ENCODE results near the gene KIF24.
"Not testable (repeated sequence)": the region's sequence is repeated elsewhere in the genome, so short reads cannot be mapped to it uniquely, and the experiment has no call there.

The KIF24 gene

GRCh38 chr9:34318163-34318790 is 10.8 kb downstream of the KIF24 start:
- H3K27ac ChIP-seq = no peak overlapping the region
- no peak for TF ChIP-seq ZFX (IDR thresholded peaks at IDR 0.05)
- TF ChIP-seq CTCF (conservative IDR thresholded peaks at IDR 0.05) = no peak

- TF ChIP-seq ZFX (IDR thresholded peaks at IDR 0.05) (no peak), CTCF (conservative IDR thresholded peaks at IDR 0.05) (no peak)
These were observed 11.6 kb downstream of the KIF24 start for GRCh38 chr9:34317436-34317835.

GRCh38 chr9:34311499-34312185 is 17.4 kb downstream of the KIF24 start:
- no peak overlapping the region for H3K27ac ChIP-seq
- TF ChIP-seq CTCF (conservative IDR thresholded peaks at IDR 0.05) = no peak
- TF ChIP-seq ZFX (IDR thresholded peaks at IDR 0.05) = no peak

More at GRCh38 chr9:34317436-34317835, 11.6 kb downstream of the KIF24 start:
- no peak overlapping the region for H3K27ac ChIP-seq

- TF ChIP-seq ZFX (IDR thresholded peaks at IDR 0.05) = no peak
These were observed 18.9 kb downstream of the KIF24 start for GRCh38 chr9:34310215-34310614.

GRCh38 chr9:34308316-34308715 is 20.8 kb downstream of the KIF24 start:
- H3K27ac ChIP-seq = not testable (repeated sequence)

More at GRCh38 chr9:34310215-34310614, 18.9 kb downstream of the KIF24 start:
- H3K27ac ChIP-seq = no peak overlapping the region

- not testable (repeated sequence) for H3K27ac ChIP-seq
These were observed 28.0 kb downstream of the KIF24 start for GRCh38 chr9:34301064-34301463.

- H3K27ac ChIP-seq = no peak overlapping the region
- TF ChIP-seq ZFX (IDR thresholded peaks at IDR 0.05) = no peak
- no peak for TF ChIP-seq CTCF (conservative IDR thresholded peaks at IDR 0.05)
These were observed 36.5 kb downstream of the KIF24 start for GRCh38 chr9:34292552-34292951.

- TF ChIP-seq ZFX (IDR thresholded peaks at IDR 0.05) (no peak), CTCF (conservative IDR thresholded peaks at IDR 0.05) (no peak)
- no peak overlapping the region for H3K27ac ChIP-seq
These were observed 37.6 kb downstream of the KIF24 start for GRCh38 chr9:34291423-34291822.

GRCh38 chr9:34291023-34291422 is 38.0 kb downstream of the KIF24 start:
- TF ChIP-seq CTCF (conservative IDR thresholded peaks at IDR 0.05) (no peak), ZFX (IDR thresholded peaks at IDR 0.05) (no peak)
- H3K27ac ChIP-seq = no peak overlapping the region

Measured in C4-2B (cell line).